Stimulated activated CD8-positive, alpha-beta memory T cell treated with anti-CD3 and anti-CD28 coated beads, Interleukin-15, amount 100 ng/mL, for 1 hour (primary cell): ENCODE data around the gene MAP4K4.

ENCODE experiments used
- DNase-seq: peaks from one replicate; pipeline ENCODE4 v3.0.0-alpha.2; 2020; ENCODE audit warnings: low read depth

MAP4K4 gene

DNA sequence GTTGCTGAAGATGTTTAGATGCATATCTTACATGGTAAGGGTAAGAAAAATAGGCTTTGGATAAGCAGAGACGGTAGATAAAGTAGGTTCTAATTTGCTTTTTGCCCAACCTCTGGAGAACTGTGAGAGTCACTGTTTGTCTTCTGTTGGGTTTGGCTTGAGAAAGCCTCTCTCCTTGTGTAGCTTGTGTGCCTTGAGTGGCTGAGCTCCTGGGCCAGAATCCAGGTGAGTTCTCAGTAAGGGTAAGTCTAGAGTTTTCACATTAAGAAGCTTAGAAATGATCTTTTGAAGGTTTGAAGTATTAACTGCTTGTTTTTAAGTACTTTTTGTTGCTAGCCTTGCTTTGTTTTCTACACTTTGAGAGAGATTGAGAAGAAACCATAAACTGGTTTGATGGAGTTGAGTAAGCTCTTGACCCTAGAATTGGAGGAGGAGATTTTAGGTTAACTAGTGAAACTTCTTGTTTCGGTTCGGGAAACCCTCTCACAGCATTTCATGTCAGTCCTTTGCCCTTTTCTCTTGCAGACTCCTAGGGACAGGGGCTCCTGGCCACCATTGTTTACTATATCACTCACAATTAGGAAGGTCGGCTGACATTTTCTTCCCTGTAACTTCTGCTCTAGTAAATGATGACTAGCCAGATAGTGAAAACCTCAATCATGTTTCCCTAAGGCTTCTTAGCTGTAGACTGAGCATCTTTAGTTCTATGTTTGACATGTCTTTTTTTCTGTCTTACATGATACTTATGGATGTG lies 26.0 kb downstream of the MAP4K4 start:
- no peak for DNase-seq

DNA sequence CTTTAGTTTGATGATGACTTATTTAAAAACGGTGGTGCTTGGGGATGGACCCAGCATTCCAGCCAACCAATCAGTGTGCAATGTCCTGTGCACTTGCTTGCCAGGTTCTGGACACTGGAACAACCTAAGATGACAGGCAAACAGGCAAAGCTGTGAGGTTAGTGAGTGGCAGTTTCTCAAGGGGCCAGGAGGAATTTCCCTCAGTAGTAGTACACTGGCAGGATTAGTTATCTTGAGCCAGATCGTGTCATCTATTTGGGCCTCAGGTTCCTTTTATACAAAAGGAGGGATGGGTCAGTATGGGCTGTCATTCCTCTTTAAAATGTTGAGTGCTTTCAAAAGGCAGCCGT lies 26.6 kb downstream of the MAP4K4 start:
- DNase-seq: no peak

DNA sequence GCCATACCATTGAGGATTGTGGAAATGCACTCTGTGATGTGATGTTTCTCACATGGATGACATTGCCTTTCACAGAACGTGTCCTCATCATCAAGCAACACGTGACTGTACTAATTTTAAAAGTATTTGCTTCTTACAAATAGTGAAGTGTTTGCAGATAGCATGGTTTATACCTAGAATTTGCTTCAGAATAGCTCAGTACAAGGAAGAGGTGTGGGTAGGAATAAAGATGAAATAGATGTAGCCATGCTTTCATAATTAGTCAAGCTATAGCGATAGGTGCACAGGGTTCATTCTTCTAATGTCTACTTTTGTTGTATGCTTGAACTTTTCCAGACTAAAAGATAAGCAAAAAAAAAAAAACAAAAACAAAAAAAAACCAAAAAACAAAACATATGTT lies 27.5 kb downstream of the MAP4K4 start:
- DNase-seq: no peak

DNA sequence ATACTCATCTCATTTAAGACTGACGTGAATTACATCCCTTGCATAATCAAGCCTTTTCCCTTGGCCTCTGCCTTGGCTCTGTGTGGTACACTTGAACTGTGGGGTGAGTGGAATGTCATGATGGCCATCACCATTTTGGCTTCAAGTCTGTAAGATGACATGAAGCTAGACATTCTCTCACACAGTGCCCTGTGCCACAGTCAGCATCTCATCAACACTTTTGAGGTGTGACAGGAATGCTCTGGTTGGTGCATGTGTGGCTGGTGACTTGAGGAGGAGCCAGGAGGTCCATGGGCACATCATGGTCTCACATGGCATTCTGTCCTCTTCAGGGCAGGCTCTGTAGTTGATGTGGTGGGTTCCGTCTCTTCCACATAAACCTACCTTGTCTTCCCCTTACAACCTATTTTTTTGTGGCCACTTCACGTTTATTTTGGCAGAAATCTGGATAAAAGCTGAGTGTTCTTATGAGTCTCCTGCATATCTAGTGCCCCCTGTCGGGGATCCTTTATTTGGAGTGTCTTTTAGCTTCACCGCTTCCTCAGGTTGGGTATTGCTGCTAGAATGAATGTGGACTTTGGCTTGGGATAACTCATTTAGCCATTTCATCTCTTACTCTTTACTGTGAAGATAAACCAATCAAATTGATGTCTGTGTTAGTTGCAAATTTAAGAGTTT lies 28.1 kb downstream of the MAP4K4 start:
- DNase-seq: no peak

DNA sequence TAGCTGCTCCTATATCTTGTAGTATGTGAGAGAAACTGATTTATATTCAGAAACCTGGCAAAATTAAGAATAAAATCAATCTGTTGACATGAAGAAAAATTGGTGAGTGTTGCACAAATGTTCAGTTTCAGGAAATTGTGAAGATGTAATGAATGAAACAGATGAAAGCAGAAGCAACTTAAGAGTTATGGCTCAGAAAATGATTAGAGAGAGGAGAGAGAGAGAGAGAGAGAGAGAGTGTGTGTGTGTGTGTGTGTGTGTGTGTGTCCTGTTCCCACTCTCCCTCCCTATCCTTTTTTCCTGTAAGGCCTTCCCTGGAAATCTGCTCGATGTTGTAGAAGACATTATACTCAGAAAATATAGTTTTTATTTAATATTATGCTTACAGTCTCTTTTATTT lies 31.4 kb downstream of the MAP4K4 start:
- no peak for DNase-seq

DNA sequence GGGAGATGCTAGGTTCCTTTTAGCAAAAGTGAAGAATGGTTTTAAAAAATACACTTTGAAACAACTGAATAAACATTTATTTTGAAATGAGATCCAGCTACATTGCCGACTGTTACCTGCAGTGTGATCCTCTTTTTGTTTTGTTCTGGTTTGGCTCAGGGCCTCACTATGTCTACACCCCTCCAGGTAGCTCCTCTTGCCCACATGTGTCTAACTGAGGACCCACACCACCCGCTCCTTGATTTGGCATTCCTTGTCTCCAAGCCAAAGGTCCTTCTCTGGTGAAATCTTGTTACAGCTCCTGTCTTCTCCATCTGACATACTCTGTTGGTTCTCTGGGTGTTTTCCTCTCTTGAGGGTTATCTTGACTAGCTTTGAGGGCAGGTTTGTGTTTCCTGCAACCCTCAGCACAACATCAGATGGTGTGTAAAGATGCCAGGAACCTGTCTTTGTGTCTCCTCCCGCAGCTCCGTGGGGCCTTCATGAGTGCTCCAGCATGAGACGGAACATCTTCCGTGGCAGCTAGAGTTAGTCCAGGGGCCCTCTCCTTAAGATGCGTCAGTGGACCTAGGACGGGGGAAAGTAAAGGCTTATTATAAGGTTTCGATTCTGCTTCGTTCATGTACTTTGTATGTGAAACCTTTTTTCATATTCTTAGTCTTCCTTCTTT lies 32.1 kb downstream of the MAP4K4 start:
- DNase-seq: no peak

DNA sequence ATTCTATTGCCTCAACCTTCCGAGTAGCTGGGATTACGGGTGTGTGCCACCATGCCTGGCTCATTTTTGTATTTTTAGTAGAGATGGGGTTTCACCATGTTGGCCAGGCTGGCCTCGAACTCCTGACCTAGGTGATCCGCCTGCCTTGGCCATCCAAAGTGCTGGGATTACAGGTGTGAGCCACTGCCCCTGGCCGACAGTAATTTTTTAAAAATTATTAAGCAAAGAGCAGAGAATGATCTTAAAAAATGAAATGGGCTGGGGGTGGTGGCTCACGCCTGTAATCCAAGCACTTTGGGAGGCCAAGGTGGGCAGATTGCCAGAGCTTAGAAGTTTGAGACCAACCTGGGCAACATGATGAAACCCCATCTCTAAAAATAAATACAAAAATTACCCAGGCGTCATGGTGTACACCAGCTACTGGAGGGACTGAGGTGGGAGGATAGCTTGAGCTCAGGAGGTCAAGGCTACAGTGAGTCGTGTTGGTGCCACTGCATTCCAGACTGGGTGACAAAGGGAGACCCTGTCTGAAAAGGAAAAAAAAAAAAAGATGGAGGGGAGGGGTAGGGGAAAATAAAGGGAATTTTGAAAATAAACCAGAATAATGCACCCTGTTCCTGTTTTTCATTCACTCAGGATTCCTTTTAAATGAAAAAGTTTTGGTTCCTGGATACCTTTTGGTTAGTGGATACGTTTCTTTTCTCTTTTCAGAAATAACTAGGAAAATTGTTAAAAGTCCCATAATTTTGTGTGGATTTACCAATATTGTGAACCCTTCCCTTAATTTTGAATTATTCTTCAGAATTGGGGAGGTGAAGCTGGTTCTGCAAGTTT lies 33.9 kb downstream of the MAP4K4 start:
- no peak for DNase-seq

DNA sequence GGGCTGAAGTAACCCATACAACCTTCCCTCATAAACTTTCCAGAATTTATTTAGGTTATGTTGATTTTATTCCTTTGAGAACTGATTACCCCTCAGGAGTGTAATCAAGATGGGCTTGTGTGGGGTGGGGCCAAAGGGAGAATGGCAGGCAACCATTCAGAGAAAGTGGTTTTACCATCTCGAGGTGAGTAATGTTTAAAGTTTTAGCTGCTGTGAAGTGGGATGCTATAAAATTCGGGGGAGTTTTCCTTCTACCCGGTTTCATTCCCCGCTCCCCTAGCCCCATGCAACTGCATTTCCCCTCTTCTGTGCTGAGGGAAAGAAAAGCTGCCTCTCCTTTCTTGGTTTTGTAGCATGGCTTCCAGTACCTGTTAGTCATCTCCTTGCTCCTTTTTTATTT lies 34.7 kb downstream of the MAP4K4 start:
- DNase-seq: no peak

DNA sequence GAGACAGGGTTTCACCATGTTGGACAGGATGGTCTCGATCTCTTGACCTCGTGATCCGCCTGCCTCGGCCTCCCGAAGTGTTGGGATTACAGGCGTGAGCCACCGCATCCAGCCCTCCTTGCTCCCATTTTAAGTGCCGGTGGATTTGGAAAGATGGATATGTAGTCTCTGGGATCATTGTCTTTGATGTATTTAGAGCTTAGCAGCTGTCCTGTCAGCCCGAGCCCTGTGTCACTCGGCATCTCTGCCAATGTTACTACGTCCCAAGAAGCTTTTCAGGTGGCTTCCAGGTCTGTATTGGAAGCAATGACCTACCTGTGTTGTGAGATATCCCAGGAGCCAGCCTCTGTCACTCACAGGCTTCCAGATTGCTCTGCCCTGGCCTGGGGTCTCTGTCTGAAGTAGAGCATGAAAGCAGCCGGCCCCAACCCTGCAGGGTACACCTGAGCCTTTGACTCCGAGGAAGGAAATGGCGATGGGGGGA lies 35.3 kb downstream of the MAP4K4 start:
- DNase-seq: no peak

DNA sequence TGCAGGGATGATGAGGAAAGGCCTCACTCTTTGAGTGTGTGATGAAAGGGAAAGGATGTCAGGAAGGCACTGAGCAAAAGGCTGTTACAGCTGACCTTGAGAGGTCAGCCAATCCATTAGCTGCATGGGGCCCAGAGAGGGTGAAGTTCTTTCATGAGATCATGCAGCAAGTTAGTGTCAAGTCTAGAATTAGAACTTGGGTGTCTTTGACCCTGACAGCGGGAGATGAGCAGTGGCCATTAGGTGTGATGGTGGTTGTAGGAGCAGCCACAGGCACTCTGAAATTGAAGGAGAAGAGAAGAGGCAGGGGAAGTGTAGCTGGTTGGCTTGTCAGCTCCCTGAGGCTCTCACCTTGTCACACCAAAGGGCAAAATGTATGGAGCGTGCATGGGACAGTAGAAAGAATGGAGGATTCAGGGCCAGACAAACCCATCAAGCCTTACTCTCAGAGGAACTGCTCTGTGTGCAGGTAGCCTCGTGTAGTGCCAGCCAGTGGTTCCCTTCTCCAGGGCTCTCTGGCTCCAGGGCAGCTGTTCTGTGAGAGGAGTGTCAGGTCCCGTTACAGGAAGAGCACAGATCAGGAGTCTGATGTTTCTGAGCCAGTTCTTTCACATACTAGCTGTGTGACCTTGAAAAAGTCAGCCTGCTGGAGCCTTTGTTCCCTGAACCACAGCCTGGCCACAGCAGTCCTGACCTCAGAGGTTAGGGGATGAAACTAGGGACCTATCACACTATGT lies 35.9 kb downstream of the MAP4K4 start:
- DNase-seq: no peak

DNA sequence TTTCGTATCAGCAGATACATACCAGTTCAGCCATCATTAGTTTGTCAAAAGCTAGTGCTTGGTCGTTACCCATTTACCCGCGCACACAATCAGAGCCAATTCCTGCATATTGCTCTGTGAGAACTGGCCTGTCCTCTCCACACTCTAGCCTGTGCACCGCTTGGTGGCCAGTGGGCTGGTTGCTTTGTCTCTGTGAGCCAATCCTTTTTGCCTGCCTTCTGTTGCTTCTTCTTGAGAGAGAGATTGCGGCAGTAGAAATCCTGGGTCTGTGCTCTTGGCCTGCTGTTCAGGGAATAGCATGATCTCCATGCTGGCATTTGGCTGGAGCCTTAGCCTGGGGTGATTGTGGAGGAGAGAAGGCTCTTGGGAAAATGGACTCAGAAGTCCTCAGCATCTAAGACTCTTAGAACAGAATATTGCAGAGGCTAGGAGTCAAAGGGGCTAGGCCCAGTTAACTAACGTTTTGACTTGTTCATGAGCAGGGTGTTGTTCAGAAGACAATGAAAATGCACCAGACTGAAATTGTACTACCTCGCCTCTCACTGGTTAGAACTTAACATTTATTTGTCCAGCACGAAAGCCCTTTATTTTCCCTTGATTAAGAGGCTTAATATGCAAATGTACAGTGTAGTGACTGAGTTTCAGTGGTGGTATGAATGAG lies 37.1 kb downstream of the MAP4K4 start:
- DNase-seq: no peak

DNA sequence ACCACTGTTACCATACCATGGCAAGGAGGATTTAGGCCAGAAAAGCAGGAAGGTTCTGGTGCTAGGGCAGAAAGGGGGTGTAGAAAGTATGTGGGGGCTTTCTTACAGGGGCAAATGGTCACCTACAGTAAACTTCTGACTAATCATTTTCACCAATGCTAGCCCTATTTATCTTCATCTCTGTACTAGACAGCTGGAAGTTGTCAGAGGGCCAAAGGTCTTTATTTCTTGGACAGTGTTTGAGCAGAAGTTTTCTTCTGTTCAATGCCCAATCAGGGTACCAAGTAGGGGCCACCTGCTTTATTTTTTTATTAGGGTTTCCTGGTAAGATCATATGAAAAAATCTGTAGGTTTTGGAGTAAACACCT lies 37.6 kb downstream of the MAP4K4 start:
- no peak for DNase-seq

DNA sequence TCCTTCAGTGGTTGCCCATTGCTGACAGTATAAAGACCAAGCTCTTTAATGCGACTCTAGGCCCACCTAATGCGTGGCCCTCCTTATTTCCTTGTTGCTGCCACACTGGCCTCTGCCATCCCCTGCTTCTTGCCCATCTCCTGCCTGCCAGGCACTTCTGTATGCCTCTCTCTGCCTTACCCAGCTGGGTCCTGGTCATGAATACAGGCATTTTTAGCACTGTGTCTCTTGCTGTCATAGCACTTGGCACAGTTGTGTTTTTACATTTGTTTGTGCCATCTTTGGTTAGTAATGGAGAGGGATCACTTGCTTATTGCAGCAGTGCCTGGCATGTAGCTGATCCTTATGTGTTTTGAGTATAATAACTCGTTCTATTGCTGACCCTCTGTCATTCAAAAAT lies 38.7 kb downstream of the MAP4K4 start:
- DNase-seq: no peak

DNA sequence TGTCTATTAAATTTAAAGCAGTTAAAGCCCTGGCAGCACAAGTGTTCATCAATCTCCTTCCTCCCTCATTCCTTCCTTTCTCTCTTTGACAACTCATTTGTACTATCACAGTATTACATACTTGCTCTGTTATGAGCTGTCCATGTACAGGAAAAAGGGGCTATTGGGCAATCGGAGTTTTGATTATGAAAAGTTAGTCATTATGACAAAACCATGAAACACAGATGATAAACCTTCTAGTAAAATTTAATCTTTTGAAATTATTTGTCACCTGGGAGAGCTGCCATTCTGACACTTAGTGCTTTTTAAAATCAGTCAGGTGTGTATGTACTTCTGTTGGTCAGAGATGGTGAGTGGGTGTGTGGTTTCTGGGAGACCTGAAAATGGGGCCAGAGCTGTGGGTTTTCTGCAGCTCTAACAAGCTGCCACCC lies 39.4 kb downstream of the MAP4K4 start:
- no peak for DNase-seq

DNA sequence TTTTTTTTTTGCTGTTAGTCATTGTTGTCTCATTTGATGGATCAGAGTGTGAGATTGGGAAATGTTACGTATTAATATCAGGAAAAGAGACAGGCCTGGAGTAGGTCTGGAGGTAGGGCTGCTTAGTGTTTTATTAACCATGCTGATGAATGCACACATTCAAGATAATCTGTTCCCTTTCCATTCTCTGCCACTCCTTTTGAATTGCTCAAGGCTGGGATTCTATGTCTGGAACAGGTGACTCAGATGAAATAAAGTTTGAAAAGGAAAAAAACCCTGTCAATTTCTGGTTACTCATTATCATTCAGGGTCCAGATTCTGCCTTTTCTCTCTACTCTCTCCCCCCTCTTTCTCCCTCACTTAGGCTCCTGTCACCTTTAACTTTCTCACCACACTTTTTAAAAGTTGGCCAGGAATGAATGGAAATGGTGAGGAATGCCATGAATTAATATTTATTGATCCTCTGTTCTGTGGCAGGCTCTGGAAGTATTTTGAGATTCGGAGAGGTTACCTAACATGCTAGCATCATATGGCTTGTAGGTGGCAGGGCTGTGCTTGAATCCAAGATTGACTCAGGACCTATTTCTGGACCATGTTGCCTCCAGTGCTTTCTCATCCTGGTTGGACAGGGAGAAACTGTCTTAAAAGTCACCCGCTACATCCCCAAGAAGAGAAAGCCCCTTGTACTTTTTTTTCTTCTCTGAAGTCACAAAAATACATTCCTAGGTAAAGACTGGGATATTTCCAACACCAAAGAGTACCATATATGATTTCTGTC lies 40.2 kb downstream of the MAP4K4 start:
- no peak for DNase-seq

DNA sequence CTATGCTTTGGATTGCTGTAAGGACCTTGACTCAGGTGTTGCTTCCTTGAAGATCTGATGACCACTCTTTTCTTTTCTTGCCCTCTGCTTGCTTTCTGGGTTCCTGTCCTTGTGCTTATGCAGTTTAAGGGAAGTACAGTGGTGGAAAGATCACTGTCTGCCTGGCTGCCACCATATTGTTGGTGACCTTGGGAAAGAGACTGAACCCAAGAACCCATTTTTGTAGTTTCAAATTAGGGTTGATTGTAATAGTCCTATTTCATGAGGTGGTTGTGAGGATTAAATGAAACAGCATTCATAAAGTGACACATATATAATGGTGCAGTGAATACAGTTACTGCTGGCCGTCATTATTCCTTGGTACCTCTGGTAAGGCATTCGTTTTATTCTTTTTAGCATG lies 41.1 kb downstream of the MAP4K4 start:
- no peak for DNase-seq

DNA sequence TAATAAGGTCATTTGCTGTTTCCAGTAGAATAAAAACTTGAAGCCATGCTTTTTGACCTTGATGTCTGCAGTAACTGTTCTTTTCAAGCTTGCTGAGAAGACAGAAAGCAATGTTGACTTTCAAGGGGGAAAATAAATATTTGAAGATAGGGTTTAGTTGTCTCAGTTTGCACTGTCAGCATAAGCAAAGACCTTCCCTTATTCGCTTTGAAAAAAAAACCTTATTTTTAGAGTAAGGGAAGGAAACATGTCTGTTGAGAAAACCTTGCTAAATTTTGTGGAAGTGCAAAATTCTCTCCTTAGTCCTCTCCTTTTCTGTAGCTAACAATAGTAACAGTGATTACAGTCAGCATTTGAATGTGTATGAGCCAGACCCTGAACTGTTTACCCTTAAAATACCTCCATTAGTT lies 43.1 kb downstream of the MAP4K4 start:
- DNase-seq: no peak

DNA sequence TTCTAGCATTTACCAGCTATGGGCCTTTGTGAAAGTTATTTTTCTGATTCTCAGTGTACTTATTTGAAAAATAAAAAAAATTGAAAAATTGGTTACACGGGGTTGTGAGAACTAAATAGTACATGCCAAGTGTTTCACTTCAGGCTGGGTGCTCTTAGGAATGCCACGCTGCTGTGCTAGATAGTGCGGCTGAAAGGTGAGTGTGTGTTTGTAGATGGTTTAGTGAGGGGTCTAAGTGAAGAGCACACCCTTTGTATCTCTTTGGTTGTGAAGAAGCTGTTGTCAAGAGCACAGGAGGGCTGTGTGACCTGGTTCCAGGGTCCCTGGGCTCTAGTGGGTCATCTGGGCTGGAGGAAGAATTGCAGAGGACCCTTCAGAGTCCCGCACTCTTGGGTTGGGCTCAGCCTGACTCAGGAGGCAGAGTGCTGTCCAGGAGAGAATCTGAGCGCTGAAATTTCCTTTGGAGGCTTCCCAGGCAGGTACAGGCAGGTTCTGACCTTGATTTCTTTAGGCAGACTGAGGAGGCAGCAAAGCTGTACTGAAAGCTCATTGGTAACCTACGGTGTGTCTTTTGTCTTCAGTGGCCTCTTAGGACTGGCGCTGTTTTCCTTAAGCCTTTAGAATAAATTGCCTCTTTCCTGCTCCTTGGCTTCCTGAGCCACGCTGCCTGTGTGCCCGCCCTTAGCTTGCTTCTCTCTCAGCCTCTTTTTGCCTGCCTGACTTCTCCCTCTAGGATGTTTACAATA lies 44.4 kb downstream of the MAP4K4 start:
- DNase-seq: no peak

DNA sequence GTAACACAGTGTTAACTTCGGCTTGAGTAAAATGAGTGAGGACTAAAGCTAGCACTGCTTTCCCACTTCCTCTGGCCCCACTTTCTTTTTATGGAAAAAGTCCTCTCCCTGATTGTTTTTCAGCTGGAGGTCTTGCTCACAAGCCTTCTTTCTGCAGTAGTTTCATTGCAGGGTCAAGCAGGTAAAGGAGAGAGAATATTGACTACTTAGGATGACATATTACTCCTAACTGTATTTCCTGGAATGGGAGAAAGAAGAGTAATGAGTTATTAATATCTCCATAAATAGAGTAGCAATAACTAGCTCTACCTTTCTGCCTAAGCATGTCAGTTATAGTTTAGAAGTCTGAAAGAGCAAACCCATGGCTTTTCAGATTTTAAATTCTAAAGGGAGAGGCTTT lies 45.0 kb downstream of the MAP4K4 start:
- no peak for DNase-seq

DNA sequence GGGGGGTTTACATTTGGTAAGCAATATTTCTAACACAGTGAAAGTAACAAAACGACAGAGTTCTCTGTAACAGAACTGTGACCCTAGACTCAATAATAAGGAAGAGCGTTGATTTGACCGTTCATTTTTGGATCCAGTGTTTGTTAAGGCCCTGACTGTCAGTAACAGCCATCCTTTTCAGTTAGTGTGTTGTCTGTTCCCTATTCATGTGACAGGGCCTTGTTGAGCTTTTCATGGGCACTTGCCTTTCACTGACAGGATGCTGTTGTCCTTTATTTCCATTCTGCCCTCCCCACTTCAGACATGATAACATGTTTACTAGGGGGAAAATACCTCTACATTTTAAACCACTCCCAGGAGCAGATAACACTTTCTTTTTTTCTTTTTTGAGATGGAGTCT lies 45.8 kb downstream of the MAP4K4 start:
- no peak for DNase-seq
